Right renal pelvis (tissue), 4 donors: ENCODE data around the gene LPIN3. TPM values are rescaled to one million over a fixed set of nuclear protein-coding genes. Genes with fewer than 3 reads are reported as not detected.
"Not testable (repeated sequence)": the region's sequence is repeated elsewhere in the genome, so short reads cannot be mapped to it uniquely, and the experiment has no call there.

ENCODE experiments used
- DNase-seq, 4 donors: peaks; one replicate each; pipeline ENCODE4 v3.0.0-alpha.2; 2013; ENCODE audit warnings: low read depth in 4 of 4, low spot score in 3 of 4, missing footprints in 1 of 4
- polyA plus RNA-seq, 4 donors: library from polyadenylated mRNA; unstranded; fragments of 120-200 nt; gene quantifications; one replicate each; pipeline ENCODE4 v1.2.1, GENCODE V29; 2013; ENCODE audit not compliant: insufficient read length in 4 of 4

The LPIN3 gene
- 10 to 100 TPM in 2 of 4 donors, 1 to 10 TPM in 2; 9.5 to 13.6 (median 11.5) TPM for polyA plus RNA-seq

- peak in 2 of 4 donors; percentile 61 to 75 for DNase-seq
These were observed at the start of gene LPIN3 for GRCh38 chr20:41340327-41341055. Gene LPIN3 (plus strand): TSS chr20:41340821. CDS start chr20:41345804, 4,983 bp downstream.

- DNase-seq: no peak
These were observed 47.2 kb upstream of the LPIN3 start for GRCh38 chr20:41293269-41294037.

GRCh38 chr20:41299899-41300298, 40.7 kb upstream of the LPIN3 start:
- no peak for DNase-seq

- no peak for DNase-seq
These were observed 40.2 kb upstream of the LPIN3 start for GRCh38 chr20:41300383-41300782.

GRCh38 chr20:41300886-41301285, 39.7 kb upstream of the LPIN3 start:
- DNase-seq: no peak

GRCh38 chr20:41304002-41304401, 36.6 kb upstream of the LPIN3 start:
- DNase-seq: no peak

GRCh38 chr20:41304424-41305079, 36.1 kb upstream of the LPIN3 start:
- no peak for DNase-seq

- DNase-seq: no peak
These were observed 34.4 kb upstream of the LPIN3 start for GRCh38 chr20:41306061-41306727.

- DNase-seq: no peak
These were observed 33.6 kb upstream of the LPIN3 start for GRCh38 chr20:41307021-41307420.

- DNase-seq: no peak
These were observed 32.3 kb upstream of the LPIN3 start for GRCh38 chr20:41308290-41308711.

- no peak for DNase-seq
These were observed 31.8 kb upstream of the LPIN3 start for GRCh38 chr20:41308726-41309413.

GRCh38 chr20:41309817-41310216, 30.8 kb upstream of the LPIN3 start:
- DNase-seq: no peak

GRCh38 chr20:41312009-41312408, 28.6 kb upstream of the LPIN3 start:
- DNase-seq: not testable (repeated sequence)

- DNase-seq: no peak
These were observed 26.2 kb upstream of the LPIN3 start for GRCh38 chr20:41314386-41314785.

- DNase-seq: no peak
These were observed 24.6 kb upstream of the LPIN3 start for GRCh38 chr20:41316051-41316450.

GRCh38 chr20:41316602-41317545, 23.7 kb upstream of the LPIN3 start:
- DNase-seq: peak in 1 of 4 donors; percentile 33

GRCh38 chr20:41317546-41318270, 22.9 kb upstream of the LPIN3 start, which contains the start of gene ZHX3:
Gene ZHX3 (minus strand): TSS chr20:41317731. CDS start chr20:41204916, 112,815 bp downstream.
- DNase-seq: peak; percentile 93 to 95 (median 93)

GRCh38 chr20:41318271-41318649, 22.4 kb upstream of the LPIN3 start:
- DNase-seq: no peak
